ENCODE results near the gene FAM3C. TPM values are rescaled to one million over a fixed set of nuclear protein-coding genes. Genes with fewer than 3 reads are reported as not detected.
"Not testable (repeated sequence)": the region's sequence is repeated elsewhere in the genome, so short reads cannot be mapped to it uniquely, and the experiment has no call there.

The FAM3C gene
- total RNA-seq, 1 donor from 2014 or later, result 47.5 TPM

GRCh38 chr7:121327671-121328070 lies 68.4 kb downstream of the FAM3C start:
- DNase-seq (ENCODE audit: low read depth, low spot score), result no peak
- H3K27ac Mint-ChIP-seq (ENCODE audit: unreplicated experiment), result no peak overlapping the region
- H3K4me3 Mint-ChIP-seq, result no peak overlapping the region
- no peaks in the 10 kb centered on the region for H3K9me3 Mint-ChIP-seq
- peaks cover 50% of the 10 kb centered on the region for H3K27me3 Mint-ChIP-seq (ENCODE audit: low read depth)
- H3K36me3 Mint-ChIP-seq (ENCODE audit: low read depth), result no peaks in the 10 kb centered on the region
- H3K4me1 Mint-ChIP-seq, result peaks cover 22% of the 10 kb centered on the region
- TF ChIP-seq CTCF (conservative IDR thresholded peaks at IDR 0.05), result no peak

- H3K27me3 Mint-ChIP-seq (ENCODE audit: low read depth), result peaks cover 12% of the 10 kb centered on the region
- TF ChIP-seq CTCF (conservative IDR thresholded peaks at IDR 0.05), result no peak
- H3K4me3 Mint-ChIP-seq, result no peak overlapping the region
- no peak overlapping the region for H3K27ac Mint-ChIP-seq (ENCODE audit: unreplicated experiment)
- peaks cover 4% of the 10 kb centered on the region for H3K4me1 Mint-ChIP-seq
- no peaks in the 10 kb centered on the region for H3K36me3 Mint-ChIP-seq (ENCODE audit: low read depth)
- no peaks in the 10 kb centered on the region for H3K9me3 Mint-ChIP-seq
- no peak for DNase-seq (ENCODE audit: low read depth, low spot score)
Observed at GRCh38 chr7:121323515-121324302, 72.4 kb downstream of the FAM3C start.

- Mint-ChIP-seq H3K4me1 (no peaks in the 10 kb centered on the region), H3K27me3 (ENCODE audit: low read depth) (no peaks in the 10 kb centered on the region), H3K4me3 (no peak overlapping the region), H3K36me3 (ENCODE audit: low read depth) (no peaks in the 10 kb centered on the region), H3K9me3 (no peaks in the 10 kb centered on the region), H3K27ac (ENCODE audit: unreplicated experiment) (no peak overlapping the region)
- no peak for TF ChIP-seq CTCF (conservative IDR thresholded peaks at IDR 0.05)
- no peak for DNase-seq (ENCODE audit: low read depth, low spot score)
Observed at GRCh38 chr7:121322460-121322859, 73.6 kb downstream of the FAM3C start.

DNA sequence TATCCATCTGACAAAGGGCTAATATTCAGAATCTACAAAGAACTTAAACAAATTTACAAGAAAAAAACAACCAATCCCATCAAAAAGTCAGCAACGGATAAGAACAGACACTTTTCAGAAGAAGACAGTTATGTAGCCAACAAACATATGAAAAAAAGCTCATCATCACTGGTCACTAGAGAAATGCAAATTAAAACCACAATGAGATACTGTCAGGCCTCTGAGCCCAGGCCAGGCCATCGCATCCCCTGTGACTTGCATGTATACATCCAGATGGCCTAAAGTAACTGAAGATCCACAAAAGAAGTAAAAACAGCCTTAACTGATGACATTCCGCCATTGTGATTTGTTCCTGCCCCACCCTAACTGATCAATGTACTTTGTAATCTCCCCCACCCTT lies 80.9 kb downstream of the FAM3C start:
- not testable (repeated sequence) for H3K4me1 Mint-ChIP-seq; H3K36me3 Mint-ChIP-seq (ENCODE audit: low read depth)

GRCh38 chr7:121313793-121314676 lies 82.1 kb downstream of the FAM3C start:
- no peak for TF ChIP-seq CTCF (conservative IDR thresholded peaks at IDR 0.05)
- Mint-ChIP-seq H3K27ac (ENCODE audit: unreplicated experiment) (no peak overlapping the region), H3K9me3 (peaks cover 13% of the 10 kb centered on the region), H3K27me3 (ENCODE audit: low read depth) (no peaks in the 10 kb centered on the region), H3K4me3 (no peak overlapping the region), H3K4me1 (no peaks in the 10 kb centered on the region), H3K36me3 (ENCODE audit: low read depth) (no peaks in the 10 kb centered on the region)
- DNase-seq (ENCODE audit: low read depth, low spot score), result no peak

More for the DNA sequence above, 80.9 kb downstream of the FAM3C start:
- H3K27me3 Mint-ChIP-seq (ENCODE audit: low read depth); H3K9me3 Mint-ChIP-seq; DNase-seq (ENCODE audit: low read depth, low spot score); H3K27ac Mint-ChIP-seq (ENCODE audit: unreplicated experiment); H3K4me3 Mint-ChIP-seq: not testable (repeated sequence)
